HFF-Myc (cell line): ENCODE measurements around the gene OR4D5.

ENCODE experiments used
- DNase-seq: peaks from one replicate; pipeline ENCODE4 v3.0.0-alpha.2; 2011; ENCODE audit warnings: low read depth; ENCODE audit errors: extremely low read depth
- H3K4me3 ChIP-seq: replicated peaks from 2 replicates; pipeline ENCODE4 v1.5.1; 2011; ENCODE audit warnings: low read depth, mild to moderate bottlenecking, control low read depth, low read length
- TF ChIP-seq, protein P1 (sequence below): IDR thresholded peaks from 2 replicates; pipeline ENCODE4 v1.5.1; 2012; ENCODE audit warnings: mild to moderate bottlenecking, low read depth, low read length, control low read depth; ENCODE audit errors: missing control alignments

Gene OR4D5

DNA sequence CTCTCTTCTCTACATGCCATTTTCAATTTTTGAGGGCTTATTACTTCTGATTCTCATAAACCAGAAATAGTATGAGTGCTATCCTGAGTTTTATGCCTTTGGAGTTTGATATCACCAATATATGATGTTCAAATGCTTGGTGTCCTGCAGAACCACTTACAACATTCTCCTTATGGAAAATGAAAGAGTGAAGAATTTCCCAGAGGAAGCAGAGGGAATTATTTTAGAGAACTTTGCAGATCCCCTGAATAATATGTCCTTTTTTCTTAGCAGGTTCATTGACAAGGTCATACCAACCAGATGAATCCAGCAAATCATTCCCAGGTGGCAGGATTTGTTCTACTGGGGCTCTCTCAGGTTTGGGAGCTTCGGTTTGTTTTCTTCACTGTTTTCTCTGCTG, at the start of gene OR4D5:
OR4D5 (plus strand) TSS at position 301 of the 400 bp plus-strand sequence; CDS start at position 301, 0 bp downstream.
- TF ChIP-seq, protein P1, sequence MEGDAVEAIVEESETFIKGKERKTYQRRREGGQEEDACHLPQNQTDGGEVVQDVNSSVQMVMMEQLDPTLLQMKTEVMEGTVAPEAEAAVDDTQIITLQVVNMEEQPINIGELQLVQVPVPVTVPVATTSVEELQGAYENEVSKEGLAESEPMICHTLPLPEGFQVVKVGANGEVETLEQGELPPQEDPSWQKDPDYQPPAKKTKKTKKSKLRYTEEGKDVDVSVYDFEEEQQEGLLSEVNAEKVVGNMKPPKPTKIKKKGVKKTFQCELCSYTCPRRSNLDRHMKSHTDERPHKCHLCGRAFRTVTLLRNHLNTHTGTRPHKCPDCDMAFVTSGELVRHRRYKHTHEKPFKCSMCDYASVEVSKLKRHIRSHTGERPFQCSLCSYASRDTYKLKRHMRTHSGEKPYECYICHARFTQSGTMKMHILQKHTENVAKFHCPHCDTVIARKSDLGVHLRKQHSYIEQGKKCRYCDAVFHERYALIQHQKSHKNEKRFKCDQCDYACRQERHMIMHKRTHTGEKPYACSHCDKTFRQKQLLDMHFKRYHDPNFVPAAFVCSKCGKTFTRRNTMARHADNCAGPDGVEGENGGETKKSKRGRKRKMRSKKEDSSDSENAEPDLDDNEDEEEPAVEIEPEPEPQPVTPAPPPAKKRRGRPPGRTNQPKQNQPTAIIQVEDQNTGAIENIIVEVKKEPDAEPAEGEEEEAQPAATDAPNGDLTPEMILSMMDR, result no peak
- DNase-seq, result no peak
- H3K4me3 ChIP-seq, result no peak within 1 kb of the TSS

DNA sequence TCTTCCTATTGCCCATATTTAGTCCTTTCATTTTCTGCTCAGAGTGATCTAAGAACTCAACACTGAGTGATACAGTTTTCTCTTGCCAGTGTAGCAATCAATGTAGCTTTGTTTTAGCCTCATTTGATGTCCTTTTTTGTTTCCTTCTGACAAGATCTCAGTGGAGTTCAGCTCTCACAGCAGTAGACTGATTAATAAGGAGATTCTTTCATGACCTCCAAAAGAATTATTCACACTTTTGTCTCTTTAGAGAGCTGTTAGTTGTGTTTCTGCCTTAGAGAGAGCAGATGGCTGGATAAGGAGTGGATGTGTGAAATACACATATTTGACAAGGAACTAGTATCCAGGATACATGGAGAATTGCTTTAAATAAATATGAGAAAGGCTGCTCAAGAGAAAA, 47.4 kb upstream of the OR4D5 start:
- H3K4me3 ChIP-seq, result no peak overlapping the region
- TF ChIP-seq, protein P1, result no peak
- no peak for DNase-seq

DNA sequence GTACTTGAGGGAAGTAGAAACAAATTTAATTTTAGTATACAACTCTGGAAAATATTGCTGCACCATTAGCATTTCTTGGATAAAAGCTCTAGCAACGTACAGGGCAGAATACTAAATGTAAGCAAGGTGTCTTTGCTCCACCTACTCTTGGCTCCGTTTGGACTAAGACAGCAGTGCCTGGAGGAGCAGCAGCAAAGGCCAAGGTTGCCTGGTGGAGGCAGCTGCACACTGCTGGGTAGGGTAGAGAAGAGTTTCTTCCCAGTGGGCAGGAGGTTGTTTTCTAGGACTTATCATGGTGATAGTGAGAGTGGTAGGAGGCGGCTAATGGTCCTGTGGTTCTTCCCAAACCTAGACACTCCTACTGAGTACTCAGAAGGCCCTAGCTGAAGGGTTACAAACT, 39.6 kb upstream of the OR4D5 start:
- DNase-seq, result no peak
- TF ChIP-seq, protein P1, result no peak
- H3K4me3 ChIP-seq, result no peak overlapping the region

DNA sequence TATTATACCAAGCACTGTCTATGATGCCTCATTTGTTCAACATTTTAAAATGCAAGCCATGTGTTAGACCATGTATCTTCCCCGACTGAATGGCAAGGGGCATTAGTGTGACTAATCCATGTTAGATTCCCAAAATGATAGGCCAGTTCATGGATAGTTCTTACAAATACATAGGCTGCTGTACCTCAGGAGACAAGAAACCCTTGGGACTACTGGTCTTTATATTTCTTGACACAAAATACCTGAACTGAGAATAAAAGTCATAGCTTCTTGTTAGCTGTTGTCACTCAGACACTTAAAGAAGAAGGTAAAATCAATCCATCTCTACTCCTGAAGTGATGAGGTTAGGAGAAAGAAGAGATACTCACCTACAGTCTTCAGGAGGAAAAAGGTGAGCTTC, 37.5 kb upstream of the OR4D5 start, which contains the start of gene OR8D4:
OR8D4 (plus strand) TSS at position 301 of the 400 bp plus-strand sequence. CDS start 4,265 bp downstream, outside the sequence.
- H3K4me3 ChIP-seq, result no peak within 1 kb of the TSS
- TF ChIP-seq, protein P1, result no peak
- DNase-seq, result no peak

DNA sequence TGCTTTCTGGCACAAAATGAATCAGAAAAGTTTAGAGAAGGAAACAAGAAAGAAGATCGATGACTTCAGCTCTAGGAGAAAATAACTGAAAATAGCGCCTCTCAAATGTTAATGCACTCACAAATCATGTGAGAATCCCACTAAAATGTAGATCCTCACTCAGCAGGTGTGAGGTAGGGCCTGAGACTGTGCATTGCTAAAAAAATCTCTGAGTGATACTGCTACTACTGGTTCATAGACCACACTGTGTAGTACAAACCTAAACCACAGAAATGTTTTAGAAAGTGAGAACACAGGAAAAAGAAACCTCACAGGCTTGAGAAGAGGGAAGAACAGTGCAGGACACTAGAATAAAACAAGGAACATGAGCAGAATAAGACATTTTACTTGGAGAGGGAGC, 35.5 kb upstream of the OR4D5 start:
- no peak overlapping the region for H3K4me3 ChIP-seq
- TF ChIP-seq, protein P1, result no peak
- DNase-seq, result no peak

DNA sequence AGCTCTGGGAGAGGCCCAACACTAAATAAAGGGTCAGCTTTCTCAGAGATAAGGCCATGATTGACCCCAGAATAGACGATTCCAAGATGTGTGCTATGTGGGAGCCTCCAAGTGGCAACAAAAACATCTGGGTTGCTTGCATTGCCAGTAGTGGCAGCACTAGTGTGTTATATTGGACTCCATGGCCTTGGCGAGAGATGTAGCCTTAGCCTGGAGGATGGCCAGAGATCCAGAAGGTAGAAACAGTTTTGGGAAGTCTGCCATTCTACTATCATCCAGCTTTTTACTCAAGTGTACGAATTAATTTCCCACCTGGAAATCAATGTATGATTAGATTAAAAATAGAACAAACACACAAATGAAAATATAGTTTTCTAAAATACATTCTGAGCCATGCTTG, 34.5 kb upstream of the OR4D5 start:
- no peak overlapping the region for H3K4me3 ChIP-seq
- DNase-seq, result no peak
- TF ChIP-seq, protein P1, result no peak

DNA sequence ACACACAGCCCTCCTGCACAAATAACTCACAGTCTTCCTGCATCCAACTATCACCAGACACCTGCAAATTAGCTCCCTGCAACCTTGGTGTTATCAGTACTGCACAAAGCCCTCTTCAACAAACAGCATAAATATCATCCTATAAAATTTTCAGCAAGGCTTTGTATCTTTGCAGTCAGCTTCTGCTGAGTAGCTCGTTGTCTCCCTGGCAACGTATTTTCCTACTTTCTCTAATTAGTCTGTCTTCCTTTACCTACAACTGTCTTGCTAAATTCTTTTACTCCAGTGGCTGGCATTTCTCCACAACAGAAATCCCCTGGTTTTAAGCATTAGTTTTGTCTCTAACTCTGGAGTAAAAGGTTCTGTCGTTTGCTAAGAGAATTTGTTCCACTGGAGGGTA, 33.6 kb upstream of the OR4D5 start:
- no peak for DNase-seq
- TF ChIP-seq, protein P1, result no peak
- H3K4me3 ChIP-seq, result no peak overlapping the region
